GM19455 (cell line): ENCODE measurements around the gene IL12A.

Experiments used
- ATAC-seq: cut with Tn5 transposase; IDR thresholded peaks from one replicate; pipeline ENCODE4 v1.9.1; 2021; ENCODE audit not compliant: unreplicated experiment

Gene IL12A

DNA sequence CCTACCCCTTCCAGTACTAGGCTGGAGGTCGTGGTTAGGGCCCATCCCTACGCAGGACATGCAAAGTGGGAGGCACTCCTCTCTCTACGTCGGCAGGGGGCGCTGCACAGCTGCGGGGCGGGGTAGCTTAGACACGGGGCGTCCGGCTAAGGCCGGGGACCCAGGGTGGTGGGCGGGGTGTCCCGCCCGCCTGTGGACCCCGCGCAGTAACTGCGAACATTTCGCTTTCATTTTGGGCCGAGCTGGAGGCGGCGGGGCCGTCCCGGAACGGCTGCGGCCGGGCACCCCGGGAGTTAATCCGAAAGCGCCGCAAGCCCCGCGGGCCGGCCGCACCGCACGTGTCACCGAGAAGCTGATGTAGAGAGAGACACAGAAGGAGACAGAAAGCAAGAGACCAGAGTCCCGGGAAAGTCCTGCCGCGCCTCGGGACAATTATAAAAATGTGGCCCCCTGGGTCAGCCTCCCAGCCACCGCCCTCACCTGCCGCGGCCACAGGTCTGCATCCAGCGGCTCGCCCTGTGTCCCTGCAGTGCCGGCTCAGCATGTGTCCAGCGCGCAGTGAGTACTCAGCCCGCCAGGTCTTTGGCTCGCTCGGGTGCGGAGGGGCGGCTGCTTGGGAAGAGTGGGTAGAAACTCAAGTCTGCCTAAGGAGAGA, at the start of gene IL12A:
IL12A (plus strand) TSS at position 219 of the 655 bp plus-strand sequence.
- ATAC-seq: peak; percentile 97

DNA sequence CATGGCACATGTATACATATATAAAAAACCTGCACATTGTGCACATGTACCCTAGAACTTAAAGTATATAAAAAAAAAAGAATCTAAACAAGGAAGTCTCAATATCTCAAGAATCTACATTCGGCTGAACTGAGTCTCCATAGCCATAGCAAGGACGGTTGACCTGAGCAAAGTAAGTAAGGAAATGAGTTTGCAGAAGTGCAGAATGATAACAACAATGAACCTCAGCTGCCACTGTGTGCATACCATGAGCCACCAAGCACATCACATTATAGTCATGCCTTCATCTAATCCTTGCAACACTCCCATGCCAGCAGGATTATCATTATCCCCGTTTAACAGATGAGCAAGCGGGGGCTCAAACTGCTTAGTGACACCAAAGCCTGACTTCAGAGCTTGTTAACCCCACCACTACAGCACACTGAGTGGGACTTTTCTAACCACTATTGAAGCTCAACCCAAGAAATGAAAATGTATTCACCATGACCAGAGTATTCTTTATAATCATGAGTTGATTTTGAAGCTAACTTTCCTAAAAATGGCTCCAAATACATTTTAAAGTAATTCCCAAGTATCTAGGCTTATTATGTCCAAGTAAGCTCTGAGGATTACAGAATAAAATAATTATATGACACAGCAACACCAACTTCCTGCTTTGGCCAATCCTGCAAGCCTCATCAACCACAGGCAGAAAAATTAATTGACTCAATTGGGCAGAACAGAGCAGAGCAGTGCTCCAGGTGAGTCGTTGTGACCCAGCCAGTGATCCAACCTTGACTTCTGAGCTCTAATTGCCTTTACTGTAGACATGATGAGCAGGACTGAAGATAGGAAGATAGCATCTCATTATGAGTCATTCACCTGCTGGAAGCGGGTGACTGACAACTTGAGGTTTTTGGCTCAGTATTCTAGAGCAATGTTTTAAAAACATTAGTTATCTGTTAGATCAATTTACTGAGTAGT, 47.3 kb upstream of the IL12A start:
- ATAC-seq: peak; percentile 58

DNA sequence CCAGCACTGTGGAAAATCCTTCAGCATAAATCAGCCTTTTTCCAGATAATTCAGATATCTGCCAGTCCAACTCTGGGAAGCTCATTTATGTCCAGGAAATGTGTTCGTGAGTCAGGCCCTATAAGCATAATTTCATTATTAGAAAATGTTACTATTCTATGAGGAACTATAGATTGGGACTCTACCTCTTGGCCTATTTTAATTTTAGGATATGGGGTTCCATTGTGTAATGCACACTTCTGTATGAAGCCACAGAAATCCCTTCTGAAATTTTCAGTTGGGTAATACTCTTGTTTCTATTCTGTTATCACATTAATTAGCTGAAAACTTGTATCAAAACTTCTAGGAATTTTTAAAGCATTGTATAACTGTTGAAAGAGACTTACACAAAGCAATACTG, 43.9 kb upstream of the IL12A start:
- no peak for ATAC-seq

DNA sequence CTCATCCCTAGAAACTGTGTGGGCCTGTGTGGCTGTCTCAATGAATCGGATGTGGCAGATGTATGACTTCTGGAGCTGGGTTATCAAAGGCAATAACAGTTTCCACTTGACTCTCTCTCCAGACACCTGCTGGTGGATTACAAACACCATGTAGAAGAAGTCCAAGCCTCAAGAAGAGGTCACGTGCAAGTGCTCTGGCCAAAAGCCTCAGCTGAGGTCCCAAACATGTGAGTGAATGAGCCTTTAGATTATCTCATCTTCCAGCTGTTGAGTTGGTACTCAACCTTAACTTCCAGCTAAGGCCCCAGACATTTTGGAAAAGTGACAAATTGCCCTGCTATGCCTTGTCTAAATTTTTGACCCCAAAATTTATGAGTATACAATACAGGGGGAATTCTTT, 42.7 kb upstream of the IL12A start:
- ATAC-seq: no peak

DNA sequence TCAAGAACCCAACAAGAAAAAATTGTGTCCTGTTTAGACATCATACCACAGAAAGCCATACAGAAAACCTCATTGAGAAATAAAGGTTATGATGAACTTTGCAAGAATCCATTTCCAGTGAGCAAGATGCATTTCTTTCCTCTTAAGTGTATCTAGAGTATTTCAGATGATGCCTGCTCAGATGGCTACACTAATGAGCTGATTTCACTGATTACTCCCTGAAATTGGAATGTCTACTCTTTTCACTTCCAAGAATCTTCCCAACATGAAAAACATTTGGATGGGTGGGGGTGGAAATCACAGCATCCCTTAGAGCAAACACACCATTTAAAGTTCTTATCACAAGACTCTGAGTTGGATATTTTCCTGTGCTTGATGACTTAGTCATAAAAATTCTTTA, 41.4 kb upstream of the IL12A start:
- ATAC-seq: no peak

DNA sequence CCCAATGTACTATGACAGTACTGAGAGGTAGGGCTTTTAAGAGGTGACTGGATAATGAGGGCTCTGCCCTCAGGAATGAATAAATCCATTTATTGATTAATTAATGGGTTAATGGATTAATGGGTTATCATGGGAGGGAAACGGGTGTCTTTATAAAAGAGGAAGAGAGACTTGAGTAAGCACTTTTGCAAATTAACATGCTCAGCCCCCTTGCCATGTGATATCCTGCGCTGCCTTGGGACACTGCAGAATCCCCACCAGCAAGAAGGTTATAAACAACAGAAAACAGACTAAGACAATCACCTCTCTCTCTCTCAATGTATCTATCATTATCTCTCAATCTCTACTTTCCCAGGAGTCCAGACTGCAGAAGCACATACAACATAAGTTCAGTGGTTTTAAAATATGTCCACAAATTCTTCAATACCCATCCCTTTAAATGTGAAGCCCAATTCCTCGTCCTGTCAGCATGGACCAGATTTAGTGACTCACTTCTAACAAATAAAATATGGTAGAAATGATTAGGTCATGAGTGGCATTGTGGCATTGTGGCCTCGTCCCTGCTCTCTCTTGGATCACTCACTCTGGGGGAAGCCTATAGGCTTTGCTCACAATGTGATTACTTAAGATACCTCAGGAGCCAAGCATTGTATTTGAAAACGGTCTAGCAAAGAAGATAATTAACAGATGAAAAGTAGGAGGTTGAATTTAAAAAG, 40.0 kb upstream of the IL12A start:
- no peak for ATAC-seq

DNA sequence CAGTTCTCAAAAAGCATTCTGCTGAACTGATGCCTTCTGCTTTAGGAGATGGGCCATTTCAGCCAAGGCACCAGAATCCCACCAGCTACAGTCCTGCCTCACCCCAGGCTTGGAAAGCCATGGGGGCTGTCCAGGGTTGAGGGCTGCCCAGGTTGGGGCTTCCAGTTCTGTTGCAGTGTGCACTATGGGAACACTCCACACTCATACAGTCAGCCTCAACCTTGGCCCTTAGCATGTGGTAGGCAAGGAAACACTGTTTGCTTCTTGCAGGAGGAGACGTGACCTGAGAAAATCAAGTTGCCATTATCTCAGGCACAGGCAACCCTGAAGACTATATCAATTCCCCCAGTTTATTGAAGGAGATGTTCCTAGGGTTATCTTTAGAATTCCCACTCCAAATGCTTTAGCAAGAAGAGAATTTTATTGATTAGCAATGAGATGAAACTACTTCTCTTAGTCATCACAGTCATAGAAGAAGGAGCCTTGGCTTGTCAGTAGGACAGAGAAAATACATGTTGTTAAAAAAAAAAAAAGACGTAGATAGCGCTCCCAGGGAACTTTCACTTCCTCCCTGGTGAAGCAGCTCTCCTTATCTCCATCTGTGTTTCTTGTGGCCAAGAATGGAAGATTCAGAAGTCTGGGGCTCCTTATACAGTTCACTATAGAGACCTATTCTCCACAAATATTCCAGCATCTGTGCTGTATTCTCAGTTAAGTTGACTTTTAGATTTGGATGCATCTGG, 38.3 kb upstream of the IL12A start:
- ATAC-seq: peak; percentile 88

DNA sequence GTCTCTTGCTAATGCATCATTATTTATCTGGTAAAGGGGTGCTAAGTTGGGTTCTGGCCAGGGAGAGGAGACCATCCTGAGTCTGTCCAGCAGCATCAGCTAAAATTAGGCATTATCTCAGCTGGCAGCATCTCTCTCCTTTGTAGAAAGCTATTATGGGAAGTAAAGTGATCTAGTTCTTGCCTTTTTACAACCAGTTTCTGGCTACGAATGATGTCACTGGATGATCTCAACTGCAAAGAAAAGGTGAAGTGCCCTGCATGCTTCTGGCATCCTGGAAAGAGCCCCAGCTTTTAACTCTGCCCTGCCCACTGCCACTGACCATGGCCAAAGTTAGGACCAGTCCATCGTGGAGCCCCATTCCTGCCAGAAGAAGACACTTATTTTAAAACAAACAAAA, 37.1 kb upstream of the IL12A start:
- ATAC-seq: no peak

DNA sequence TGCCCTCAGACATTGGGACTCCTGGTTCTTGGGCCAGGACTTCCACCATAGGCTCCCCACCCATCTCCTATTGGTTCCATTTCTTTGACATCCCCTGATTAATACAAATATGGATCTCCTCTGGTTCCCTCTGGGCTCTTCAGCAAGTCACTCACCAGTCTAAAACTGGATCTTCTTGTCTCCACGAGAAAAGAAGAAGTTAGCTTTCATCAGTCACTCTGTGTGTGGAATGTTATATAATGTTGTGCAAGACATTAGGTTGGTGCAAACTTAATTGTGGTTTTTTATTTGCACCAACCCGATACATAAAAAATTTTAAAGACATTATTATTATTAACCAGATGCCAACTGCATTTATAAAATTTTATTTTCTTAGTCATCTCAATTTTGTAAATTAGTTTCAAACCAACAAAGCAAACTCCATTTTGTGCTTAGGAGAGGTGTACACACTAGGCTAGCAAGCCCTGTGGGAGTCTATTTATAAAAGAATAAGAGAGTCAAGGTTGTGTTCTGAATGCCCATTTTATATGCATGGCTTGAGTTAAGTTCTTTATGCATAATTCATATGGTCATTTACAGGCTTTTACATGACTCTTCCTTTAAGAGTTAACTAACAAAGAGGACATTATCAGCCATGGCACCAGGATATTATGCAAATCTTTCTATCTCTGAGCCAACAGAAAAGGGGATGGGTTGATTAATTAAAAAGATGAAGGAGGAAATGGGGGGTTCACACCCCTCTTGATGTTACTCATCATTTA, 35.1 kb upstream of the IL12A start:
- ATAC-seq: no peak

DNA sequence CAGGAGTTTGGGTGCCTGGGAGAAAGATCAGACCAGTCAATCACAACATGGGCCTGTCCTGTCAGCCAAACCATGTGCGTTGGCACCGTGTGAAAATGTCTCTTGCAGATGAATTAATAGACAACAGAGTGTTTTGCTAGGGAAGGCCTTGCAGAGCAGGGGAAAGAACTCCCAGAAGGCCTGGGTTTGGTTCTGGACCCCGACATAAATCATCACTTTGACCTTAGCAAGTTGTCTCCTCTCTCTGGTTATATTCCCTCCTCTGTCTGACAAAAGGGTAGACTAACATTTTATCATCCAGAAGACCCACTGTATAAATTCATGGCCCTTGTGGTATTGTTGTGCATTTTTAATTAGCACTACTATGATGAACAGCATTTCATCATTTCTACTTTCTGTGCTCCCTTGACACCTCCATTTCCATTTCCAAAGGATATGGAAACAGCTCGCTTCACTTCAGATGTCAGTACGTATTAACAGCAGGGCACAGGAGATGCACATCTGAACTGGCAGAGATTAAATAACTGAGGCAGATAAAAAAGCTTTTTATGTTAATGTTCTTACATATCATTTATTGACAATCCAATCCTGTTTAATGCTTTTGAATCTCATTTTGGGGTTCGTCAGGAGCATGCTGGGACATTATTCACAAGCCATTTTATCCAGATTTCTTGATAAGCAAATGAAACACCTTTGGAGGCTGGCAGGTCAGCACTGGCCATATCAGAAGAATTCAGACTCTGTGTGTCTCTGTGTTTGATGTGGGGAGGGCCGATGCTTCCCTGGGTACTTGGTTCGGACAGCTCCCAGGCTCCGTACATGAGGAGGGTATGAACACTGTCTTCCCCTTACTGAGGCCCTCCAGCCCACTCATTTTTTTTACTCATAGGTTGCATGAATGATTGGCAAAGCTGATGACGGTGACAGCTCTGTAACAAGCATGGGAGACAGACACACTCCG, 28.2 kb upstream of the IL12A start:
- ATAC-seq: no peak

DNA sequence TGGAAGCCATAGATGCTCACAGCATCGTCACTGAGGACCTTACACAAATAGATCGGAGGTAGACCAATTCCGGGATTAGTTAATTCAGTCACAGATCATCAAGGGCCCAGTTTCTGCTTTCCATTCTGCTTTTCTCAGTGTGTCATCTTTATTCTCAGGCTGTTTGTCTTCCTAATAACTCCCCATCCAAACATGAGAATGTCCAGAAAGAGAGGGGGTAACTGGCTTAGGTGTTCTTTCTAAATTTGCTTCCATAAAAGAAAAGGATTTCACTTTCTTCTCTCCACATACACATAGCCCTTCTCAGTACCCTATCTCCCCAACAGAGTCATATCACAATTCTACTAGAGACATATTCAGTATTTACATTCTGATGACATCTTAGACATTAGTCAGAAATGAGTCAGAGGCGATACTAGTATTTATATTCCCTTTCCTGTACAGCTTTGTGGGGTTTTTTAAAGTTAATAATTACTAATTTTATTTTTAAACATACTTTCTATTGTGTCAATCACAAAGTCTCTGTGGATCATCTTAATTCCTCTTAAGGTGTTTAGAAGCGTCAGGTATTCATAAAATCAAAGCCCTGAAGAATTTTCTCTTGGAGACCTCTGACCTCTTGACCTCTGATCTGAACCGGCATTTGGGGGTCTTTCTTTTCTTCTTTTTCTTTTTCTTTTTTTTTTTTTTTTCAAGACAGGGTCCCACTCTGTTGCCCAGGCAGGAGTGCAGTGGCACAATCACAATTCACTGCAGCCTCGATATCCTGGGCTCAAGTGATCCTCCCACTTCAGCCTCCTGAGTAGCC, 24.3 kb upstream of the IL12A start:
- ATAC-seq: peak; percentile 100

DNA sequence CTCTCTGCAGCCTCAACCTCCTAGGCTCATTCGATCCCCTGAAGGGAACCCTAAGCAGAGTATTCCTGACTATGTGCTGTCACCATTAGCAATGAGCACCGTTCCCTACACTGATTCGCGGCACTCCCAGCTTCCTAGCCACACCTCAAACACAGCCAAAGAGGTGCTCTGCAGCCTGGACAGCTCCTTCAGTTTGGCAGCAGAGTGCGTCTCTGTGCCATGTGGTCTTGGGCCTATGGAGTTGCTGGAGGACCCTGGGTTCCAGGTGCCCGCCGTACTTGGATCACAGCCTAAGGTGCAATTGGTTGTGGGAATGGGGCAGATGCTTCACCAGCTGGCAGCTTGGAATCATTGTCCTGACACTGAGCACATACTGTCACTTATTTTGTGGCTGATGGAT, 17.3 kb upstream of the IL12A start:
- ATAC-seq: no peak

DNA sequence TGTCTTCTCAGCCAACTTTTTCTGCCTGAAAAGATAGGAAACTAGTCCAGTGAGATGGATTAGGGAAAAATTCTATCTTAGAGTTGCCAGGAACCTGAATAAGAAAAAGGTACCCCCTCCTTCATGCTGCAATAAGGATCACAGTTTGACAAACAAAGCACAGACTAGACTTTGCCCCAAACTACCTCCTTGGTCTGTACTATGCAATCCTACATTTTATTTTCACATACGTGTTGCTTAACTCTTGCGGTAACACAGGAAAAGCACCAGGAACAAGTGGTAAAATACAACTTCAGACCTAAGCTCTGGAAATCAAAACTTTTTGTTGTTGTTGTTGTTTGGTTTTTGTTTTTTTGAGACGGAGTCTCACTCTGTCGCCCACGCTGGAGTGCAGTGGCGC, 11.3 kb upstream of the IL12A start:
- no peak for ATAC-seq

DNA sequence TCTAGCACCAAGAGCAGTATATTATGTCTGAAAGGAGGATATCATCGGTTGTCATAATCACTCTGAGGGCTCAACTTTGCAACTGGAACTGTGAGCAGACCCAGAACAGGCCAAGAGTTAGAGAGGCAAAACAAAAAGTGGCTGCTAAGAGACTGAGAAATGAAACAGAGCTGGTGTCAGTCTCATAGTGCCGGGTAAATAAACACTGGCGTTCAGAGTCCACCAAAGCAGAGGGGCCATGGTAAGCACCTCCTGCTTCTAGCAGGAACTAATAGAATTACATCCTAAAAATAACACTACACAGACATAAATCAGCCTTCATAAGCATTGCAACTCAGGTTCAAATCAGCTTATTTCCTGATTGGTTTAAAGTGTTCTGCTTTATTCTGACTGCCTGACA, 10.3 kb upstream of the IL12A start:
- peak; percentile 99 for ATAC-seq

DNA sequence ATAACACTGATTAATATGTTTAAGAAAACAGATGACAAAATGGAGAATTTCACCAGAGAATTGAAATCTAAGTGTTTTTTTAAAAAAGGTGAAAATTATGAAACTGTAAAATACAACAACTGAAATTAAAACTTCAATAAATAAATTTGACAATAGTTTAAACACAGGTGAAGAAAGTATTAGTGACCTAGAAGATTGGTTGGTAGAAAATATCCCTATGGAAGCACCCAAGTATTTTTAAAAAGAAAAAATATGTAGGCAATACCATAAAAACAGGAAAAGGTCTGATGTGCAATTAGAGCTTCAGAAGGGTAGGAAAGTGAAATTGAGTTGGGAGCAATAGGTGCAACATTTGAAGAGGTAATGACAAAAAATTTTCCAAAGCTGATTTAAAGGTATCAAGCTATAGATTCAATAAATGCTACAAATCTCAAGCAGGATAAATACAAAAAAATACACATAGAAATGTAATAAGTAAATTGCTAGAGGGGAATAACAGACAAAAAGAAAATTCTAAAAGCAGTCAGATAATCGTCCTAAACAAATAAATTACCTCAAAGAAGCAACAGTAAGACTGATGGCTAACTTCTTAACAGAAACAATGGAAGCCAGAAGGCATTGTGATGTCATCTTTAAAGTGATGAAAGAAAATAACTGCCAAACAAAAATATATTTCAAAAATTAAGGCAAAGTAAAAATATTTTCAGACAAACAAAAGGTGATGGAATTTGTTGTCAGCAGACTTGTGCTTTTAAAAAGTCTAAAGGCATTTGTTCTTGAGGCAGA, 9.5 kb upstream of the IL12A start:
- ATAC-seq: no peak

DNA sequence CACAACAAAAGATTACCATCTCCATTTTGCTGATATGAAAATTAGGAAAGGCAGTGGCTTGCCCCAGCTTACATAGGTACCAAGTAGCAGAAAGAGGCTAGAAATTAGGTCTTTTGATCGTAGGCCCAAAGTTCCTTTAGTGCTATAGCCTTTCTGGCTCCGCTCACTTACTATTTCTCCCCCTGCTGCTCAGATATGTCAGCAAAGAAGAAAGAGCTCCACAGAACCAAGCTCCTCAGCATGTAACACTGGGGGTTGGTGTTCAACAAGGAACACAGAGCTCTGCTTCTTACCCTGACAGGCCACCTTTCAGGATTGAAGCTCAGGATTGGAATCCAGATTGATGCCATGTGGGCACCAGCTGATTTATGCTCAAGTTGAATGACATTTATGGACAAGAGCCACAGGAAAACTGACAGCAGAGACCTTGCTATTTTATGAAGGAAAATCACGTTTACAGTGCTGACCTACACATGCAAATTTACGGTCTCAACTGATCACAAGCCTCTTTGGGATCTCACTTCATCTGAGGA, 6.1 kb upstream of the IL12A start:
- no peak for ATAC-seq

DNA sequence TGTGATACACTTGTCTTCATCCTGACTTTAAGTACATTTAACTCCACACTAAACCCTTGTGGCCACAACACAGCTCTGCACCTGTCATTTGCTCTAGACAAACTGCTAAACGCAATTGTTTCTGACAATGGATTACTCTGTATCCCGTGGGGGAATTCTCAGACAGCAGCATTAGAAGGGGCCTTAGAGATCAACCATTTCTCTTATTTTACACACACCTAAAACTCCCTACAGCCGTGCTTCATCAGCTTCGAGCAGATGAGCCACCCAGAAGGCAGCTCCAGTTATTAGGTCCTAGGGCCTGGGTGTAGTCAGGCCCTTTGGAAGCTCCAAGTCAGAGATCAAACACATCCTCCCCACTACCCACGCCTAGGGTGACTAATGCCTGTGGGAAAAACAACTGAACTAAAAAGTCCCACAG, 1.3 kb upstream of the IL12A start:
- no peak for ATAC-seq
